ENCODE measurements around the gene LHFPL6. TPM values are rescaled to one million over a fixed set of nuclear protein-coding genes. Genes with fewer than 3 reads are reported as not detected.

Gene LHFPL6
- total RNA-seq, 1 donor from 2014 or later = 63.7 TPM

DNA sequence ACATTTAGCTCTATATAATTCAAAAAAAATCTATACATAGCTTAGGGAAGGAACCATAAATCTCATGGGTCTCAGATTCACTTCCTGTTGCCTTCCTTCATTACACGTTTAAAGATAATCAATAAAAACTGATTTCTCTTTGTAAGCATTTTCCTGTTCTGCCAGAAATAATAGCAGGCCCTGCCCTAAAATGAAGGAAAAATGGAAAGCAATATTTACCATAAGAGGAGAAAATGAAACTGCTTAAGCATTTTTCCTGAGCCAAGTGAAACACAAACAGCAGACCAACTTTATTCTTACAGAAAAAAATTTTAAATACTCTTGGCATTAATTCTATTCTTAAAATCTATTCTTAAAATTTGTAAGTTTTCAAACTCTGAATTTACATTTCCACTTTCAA, 4.0 kb downstream of the LHFPL6 start:
- intact Hi-C loops (cut with DNase I) = no loop called here
- DNase-seq (ENCODE audit: missing footprints) (no peak), ATAC-seq (no peak)

DNA sequence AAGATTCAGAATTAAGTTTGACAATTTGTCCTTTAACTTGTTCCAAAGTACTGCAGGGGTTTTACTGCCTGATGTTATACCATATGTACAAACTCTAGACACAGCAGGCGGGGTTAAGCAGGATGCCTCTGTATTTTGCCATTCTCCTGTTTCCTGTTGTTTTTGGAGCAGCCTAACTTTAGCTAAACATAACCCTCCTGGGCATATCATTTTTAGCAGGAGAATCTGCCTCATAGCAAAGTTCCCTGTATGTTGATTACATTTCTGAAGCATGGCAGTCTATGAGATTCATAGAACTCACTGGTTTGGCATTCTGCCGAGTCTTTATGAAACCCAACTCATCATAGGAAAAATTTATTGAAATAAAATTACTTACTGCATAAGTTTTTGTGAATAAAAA, 5.2 kb downstream of the LHFPL6 start:
- intact Hi-C loops (cut with DNase I) = no loop called here
- ATAC-seq (no peak), DNase-seq (ENCODE audit: missing footprints) (no peak)

DNA sequence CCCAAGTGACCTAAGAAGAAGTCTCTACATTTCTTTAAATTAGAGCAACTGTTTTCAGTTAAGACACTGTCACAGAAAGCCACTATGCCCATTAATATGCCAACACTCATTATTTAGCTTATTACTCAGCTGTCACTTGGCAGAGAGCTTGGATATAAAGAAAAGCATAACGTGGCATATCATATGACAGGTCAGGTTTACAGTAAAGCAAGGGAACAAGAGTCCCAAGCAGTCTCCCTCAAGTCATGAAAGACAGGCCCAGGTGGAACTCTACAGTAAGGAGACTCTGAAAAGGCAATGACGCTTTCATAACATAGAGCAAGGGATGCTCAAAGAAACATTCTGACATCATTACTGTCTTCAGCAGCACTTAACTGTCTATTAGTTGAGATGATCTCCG, 6.3 kb downstream of the LHFPL6 start:
- no peak for DNase-seq (ENCODE audit: missing footprints)
- intact Hi-C loops (cut with DNase I) = no loop called here
- no peak for ATAC-seq

DNA sequence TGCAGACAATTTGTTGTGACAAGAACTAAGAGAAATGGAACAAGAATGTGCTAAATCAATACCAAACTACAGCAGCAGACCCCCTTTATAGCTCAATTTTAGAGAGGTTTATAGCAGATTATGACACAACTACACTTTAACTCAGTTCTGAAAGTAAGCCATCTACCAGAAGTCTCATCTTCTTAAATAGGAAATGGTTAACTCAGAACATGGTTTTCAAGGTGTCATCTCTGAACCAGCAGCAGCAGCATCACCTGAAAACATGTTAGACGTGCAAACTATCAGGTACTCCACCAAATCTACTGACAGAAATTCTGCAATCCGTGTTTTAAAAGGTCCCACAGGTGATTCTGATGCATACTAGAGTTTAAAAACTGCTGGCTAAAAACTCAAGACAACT, 6.8 kb downstream of the LHFPL6 start:
- intact Hi-C loops (cut with DNase I) = no loop called here
- ATAC-seq (no peak), DNase-seq (ENCODE audit: missing footprints) (no peak)

DNA sequence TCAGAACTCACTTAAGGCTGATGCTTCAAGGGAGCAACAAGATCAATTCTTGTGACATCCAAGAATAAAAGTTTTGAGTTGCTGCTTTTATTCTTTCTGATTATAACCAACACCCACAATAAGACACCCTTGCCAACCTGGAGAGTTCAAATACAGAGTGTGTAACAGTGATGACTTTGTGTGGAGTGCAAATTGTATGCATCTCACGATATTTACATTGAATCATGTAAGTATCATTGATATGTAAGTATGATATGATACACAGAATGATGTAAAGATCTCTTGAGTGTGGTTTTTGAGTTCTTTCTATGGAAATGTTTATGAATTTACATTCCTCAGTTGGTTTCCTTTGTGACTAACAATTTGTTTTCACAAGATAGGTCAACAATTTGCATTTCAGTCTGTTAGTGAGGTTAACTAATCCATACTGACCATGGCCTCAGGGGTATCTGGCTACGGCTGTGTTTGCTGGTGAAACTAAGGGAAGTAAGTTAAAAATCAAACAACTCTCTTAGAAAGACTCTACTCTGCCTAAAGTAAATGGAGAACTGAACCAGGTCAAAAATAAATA, 12.4 kb downstream of the LHFPL6 start:
- ATAC-seq = no peak
- intact Hi-C loops (cut with DNase I) = no loop called here

DNA sequence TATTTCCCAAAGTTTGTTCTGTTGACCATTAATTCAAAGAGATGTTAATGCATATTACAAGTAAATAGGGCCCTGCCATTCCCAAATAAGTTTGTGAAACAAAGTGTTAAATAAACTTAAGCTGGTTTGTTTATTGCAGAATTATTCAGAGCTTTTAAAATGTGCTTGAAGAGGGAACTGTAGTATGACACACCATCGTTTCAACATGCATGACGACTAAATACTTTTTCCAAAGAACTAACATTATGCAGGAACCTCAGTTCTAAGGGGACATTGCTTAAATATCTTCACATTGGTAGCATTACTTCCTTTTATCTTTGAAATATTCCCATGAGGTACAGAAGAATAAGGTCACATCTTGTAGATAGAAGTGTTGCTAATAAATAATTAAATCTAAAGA, 14.6 kb downstream of the LHFPL6 start:
- ATAC-seq = no peak
- no peak for DNase-seq (ENCODE audit: missing footprints)
- intact Hi-C loops (cut with DNase I) = no loop called here

More for the DNA sequence above, 12.4 kb downstream of the LHFPL6 start:
- no peak for DNase-seq (ENCODE audit: missing footprints)

DNA sequence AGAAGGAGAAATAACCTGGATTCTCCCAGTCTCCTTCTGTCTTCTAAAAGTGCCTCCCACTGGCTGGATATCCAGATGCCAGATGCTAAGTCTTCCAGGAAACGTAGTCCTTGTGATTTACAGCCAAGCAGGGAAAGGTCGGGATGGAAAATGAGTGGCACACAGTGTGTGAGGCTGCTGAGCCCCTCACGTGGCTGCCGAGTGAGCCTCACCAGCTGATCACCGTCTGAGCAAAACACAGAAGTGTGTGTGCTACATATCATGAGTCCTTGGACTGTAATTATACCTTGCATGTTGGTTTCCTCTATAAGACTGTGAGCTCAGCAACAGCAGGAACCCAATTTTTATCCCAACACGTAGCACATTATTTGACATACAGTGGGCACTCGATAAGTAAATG, 15.1 kb downstream of the LHFPL6 start:
- DNase-seq (ENCODE audit: missing footprints) (no peak), ATAC-seq (peak; percentile 55)
- intact Hi-C loops (cut with DNase I) = no loop called here

DNA sequence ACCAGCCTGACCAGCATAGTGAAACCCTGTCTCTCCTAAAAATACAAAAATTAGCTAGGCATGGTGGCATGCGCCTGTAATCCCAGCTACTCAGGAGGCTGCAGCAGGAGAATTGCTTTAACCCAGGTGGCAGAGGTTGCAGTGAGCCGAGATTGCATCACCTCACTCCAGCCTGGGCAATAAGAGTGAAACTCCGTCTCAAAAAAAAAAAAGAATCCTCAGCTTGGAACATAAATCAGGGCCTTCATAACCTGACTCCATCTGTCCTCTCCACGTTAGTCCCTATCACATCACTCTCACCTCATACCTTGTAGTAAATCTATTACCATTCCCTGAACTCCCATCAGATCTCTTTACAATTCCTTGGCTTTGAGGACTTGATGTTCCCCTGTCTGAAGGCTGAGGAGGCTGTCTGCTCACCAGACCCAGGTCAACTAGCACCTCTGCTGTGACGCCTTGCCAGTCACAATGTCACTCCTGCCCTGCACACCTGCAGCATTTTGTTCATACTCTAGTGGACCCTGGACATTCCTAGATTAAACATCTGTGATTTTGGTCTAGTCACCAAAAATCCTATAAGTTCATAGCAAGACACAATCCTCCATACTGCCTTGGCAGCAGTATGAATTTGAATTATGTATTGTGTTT, 15.9 kb downstream of the LHFPL6 start:
- intact Hi-C loops (cut with DNase I) = no loop called here
- no peak for ATAC-seq
- DNase-seq (ENCODE audit: missing footprints) = no peak

DNA sequence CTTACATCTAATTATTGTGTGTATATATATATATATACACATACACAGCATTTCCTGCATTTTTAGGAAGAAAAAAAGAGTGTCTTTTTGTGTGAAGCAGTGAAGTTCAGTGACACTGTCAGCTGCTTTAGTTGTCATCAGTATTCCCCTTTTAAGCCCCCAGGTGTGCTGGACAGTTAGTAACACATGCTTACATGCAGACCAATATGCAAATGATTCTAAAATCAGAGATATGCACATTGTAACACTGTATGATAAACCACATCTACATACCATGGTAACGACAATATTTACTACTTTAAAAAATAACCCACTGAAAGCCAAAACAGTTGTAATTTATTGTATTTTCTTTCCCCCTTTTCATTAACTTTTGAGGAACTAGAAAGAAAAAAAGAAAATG, 16.8 kb downstream of the LHFPL6 start:
- ATAC-seq (no peak), DNase-seq (ENCODE audit: missing footprints) (no peak)
- intact Hi-C loops (cut with DNase I) = no loop called here

DNA sequence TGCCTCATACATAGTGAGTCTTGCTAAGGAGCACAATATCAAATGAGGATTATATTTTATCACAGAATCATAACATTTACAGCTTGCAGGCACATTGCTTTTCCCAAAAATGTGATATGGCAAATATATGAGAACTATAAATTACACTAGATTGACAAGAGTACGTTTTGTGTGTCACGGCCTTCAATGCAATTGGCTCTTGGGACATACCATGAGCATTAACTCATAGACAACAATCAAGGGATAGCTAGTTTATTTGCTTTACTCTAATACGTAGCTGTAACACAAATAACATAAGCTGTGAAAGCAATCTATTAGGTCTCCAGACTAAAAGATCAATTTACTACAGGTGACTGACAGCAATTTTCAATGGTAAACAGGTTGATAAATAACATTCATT, 17.8 kb downstream of the LHFPL6 start:
- intact Hi-C loops (cut with DNase I) = no loop called here

DNA sequence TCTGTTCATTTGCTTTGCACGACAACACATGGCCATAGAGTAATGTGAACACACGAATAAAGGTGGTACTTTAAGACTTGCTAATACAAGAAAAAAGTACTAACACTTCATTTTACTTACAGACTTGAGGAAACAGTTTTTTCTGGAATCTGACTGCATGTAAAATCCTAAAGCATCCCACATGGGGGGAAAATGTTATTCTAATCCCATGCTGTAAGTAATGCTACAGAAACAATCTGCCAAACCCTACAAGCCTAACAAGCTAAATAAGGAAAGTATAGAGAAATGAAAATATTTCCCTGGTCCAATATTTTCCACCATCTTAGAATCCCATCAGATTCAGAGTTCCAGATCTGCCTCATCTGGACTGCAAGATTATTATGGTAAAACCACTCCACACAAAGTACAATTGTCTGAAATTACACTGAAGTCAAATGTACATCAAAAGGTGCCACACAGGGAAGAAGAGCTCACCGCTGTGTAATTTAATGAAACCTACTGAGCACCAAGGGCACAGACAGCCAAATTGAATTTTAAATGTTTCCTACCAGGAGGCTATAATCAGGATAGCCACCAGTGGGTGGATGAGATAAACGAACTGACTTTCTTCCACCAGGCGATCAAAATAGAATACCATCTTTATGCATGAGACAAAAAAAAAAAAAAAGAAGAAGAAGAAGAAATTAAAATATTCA, 22.0 kb downstream of the LHFPL6 start:
- intact Hi-C loops (cut with DNase I) = loop anchor here (5.0 kb wide), 1 partner anchor 44 kb away; no protein-coding TSS in a partner anchor
- no peak for DNase-seq (ENCODE audit: missing footprints)
- ATAC-seq = no peak

More for the DNA sequence above, 17.8 kb downstream of the LHFPL6 start:
- no peak for ATAC-seq
- DNase-seq (ENCODE audit: missing footprints) = no peak

DNA sequence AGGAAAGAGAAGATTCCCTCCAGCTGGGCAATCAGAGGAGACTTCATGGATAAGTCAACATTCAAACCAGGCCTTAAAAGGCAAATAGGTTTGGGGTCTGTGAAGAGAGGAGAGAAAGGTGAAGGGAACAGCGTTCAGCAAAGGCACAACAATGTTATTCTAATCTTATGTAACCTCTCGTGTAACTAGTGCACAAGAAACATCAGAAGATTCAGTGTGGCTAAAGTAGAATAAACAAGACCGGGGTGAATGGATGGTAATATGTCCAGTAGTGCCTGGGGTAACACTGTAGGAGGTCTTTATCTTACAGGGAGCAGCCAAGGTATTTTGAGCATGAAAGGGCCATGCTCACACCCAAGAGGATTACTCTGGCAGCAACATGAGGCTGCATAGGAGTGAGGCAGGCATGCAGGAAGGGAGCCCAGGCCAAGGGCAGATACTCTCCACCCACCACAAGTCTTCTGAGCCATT, 24.1 kb downstream of the LHFPL6 start:
- DNase-seq (ENCODE audit: missing footprints) (no peak), ATAC-seq (no peak)
- intact Hi-C loops (cut with DNase I) = loop anchor here (5.0 kb wide), 1 partner anchor 77 kb away; no protein-coding TSS in a partner anchor

DNA sequence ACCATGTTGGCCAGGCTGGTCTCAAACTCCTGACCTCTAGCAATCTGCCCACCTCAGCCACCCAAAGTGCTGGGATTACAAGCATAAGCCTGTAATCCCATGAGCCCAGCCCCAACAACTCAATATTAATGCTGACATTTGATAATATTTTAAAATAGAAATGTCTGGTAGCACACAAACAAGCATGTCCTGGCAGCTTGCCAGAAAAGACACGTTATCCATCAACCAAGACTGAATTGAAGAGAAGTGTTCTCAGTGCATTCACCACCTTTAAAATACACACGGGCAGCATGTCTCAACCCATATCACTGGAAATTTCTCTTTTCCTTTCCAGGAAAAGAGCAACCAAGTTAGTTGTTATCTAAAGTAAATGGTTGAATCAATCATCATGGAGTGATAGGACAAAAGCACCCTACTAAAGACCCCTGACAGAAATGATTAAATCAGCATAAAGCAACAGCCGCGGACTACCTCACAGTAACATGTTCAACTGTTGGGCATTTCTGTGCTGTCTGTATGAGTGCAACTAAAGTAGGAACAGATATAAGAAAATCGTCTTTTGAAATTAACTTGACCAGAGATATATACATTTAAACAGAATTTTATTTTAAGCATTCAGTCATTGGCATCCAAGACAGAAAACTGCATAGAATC, 25.0 kb downstream of the LHFPL6 start:
- ATAC-seq (peak; percentile 24), DNase-seq (ENCODE audit: missing footprints) (no peak)
- intact Hi-C loops (cut with DNase I) = loop anchor here (5.0 kb wide), 1 partner anchor 76 kb away; no protein-coding TSS in a partner anchor

DNA sequence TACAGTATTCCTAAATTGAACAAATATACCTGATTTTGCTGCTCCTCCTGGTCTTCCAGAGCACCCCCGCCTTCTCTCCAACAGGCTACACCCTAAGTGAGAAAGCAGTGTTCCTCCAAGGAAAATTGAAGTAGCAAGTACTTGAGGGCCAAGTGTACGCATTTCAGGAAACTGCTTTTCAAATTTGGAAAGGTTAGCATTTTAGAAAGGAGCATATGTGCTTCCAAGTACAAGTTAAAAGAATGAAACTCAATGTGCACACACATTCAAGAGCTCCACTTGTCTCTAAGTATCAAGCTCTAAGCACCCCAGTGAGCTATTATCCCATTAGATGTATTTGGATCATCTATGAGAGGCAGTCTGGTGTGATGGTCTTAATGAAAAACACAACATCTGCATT, 25.8 kb downstream of the LHFPL6 start:
- DNase-seq (ENCODE audit: missing footprints) = no peak
- intact Hi-C loops (cut with DNase I) = loop anchor here (5.0 kb wide), 1 partner anchor 75 kb away; no protein-coding TSS in a partner anchor
- ATAC-seq = no peak

DNA sequence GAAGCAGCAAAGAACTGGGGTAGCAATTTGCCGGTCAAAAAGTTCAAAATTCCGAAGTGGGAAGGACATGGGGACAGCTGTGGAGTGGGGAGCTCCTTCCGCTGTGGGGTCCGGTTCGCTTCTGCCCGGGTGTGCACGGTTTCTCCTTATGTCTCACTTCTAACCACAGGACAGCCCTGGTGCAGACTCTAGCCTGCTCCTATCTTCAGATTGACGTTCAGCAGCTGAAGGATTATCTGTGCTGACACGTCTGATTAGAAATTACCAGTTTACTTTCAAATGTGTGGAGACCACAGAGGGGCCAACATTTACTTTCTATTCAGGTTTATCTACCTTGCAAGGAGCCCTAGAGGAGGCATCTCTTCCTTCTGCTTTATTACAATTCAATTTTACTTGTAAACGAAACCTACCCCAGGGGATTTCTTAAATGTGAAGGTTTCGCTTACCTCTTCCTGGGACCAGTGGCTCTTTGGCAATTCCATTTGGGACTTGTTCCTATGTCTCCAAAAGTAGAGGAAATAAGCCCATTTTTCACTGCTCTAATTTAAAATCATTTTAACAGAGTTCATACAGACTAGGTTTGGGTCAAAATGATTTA, 27.3 kb downstream of the LHFPL6 start:
- DNase-seq (ENCODE audit: missing footprints) (no peak), ATAC-seq (no peak)
- intact Hi-C loops (cut with DNase I) = loop anchor here (5.0 kb wide), 1 partner anchor 73 kb away; no protein-coding TSS in a partner anchor

DNA sequence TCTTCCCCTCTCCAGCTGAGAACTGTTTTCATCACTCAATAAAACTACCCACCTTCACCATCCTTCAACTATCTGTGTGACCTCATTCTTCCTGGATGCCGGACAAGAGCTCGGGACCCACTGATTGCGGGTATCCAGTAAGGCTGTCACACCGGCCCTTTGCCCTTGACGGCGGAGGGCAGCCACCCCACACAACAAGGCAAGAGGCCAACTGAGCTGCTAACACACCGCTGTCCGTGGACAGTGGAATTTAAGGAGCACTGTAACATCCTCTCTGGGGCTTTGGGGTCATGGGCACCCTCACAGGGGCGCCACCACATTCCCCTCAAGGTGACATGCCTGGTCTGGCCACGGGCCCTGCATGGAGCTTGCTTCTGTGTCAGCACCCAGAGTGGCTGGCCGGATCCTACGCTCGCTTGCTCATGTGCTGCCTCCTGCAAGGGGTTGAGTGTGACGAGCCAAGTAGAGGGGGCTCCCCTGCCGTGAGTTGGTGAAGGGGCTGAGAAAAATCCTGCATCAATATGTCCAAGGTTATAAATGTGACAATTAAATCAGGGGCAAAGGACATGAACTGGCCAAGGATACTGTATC, 31.4 kb downstream of the LHFPL6 start:
- intact Hi-C loops (cut with DNase I) = no loop called here
- peak; percentile 76 for DNase-seq (ENCODE audit: missing footprints)
- peak; percentile 81 for ATAC-seq

DNA sequence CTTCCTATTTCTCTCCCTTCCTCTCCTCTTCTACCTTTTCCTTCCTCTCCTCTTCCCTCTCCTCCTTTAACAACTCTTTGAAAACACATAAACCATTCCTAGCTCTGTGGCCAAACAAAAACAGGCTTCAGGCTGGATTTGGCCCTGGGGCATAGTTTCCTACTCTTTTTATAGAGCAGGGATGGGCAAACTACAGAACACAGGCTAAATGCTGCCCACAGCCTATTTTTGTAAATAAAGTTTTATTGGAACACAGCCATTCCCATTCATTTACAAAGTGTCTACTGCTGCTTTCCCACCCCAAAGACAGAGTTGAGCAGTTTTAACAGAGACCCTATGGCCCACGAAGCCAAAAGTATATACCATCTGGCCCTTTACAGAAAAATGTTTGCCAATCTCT, 35.4 kb downstream of the LHFPL6 start:
- no peak for ATAC-seq
- no peak for DNase-seq (ENCODE audit: missing footprints)
- intact Hi-C loops (cut with DNase I) = no loop called here

DNA sequence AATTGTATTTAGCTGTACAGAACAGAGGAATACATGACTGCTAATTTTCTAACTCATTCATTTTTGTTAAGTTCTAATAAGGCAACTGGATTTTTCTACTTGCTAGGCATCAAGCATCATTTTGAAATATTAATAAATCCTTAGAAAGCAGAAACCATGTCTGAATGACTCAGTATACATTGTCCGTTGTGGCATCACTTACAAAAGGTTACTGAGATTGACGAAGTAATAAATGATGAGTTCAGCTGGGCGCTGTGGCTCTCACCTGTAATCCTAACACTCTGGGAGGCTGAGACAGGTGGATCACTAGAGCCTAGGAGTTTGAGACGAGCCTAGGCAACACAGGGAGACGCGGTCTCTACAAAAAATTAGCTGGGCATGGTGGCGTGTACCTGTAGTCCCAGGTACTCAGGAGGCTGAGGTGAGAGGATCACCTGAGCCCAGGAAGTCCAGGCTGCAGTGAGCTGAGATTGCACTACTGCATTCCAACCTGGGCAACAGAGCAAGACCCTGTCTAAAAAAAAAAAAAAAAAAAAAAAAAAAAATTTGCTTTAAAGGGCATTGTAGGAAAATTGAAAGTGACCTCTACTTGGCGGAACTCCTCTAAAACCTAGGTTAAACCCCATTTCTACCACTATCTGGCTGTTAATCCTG, 36.6 kb downstream of the LHFPL6 start:
- no peak for ATAC-seq
- intact Hi-C loops (cut with DNase I) = no loop called here
- no peak for DNase-seq (ENCODE audit: missing footprints)

All from Right ventricle myocardium inferior (tissue), 1 donor.